T-helper 2 cell (primary cell): ENCODE measurements around the gene NPM1.

Experiments used
- DNase-seq, 5 experiments: peaks; one replicate each; pipeline versions ENCODE4 v3.0.0 to v3.0.0-alpha.2; 2012 to 2022

NPM1 gene

DNA sequence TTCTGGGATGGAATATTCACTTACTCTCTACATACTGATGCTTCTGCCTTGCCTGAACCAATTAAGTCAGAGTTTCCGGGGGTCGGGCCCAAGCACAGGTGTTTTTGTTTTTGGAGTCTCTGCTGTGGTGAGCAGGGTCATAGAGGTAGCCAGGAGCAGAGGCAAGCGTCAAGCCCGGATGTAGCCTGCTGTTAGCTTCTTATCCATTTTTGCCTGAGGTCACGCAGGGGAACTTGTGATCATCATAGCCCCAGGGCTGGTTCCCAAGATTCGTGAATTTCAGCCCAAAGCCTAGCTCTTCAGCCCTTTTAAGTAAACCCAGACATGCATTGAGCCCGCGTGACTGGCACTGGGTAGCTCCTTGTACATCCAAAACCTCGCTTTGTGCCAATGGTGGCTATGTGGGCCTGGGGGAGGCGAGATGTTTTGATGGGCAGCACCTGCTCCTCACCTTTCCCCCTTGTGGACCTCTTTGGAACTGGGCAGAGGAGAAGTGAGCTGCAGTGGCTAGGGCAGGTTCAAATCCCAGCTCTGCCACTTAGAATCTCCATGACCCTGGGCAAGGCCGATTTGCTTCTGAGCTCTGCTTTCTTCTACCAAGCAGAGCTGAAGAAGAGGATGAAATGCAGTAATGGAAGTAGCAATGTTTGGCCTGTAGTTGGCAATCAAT is 65.5 kb downstream of the NPM1 start:
- no peak for DNase-seq

DNA sequence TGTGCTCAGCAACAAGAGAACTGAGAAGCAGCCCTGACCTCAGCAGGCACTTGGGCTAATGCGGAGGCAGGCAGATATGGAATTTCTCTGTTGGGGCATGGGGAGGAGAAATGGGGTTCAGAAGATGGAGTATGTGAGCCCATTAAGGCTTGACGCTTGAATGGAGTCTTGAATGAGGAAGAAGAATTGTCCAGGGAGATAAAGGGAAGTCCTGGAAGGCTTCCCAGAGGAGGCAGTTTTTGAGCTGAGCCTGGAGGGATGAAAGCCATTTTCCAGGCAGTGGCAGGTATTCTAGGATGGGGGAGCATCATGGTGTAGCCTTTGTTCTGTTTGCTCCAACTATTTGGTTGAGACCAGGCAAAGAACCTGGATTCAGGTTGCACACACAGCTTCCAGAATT is 66.3 kb downstream of the NPM1 start:
- no peak for DNase-seq

DNA sequence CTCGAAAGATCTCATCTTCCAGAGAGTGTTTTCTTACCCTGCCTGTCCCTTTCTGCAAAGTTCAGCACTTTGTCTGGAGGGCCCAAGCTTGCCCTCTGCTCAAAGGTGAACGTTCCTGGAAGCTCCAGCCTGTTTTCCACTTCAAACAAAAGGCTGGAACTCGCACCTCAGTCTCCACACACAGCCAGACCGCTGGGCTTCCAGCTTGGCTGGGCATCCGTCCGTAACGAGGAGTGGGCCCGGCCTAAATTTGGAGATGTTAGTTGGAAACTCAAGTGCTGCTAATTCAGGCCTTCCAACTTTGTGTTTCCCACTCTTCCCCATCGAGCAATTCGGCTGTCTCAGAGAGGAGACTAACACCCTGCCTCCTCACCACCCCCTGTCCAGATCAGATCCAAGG is 66.9 kb downstream of the NPM1 start:
- no peak for DNase-seq

DNA sequence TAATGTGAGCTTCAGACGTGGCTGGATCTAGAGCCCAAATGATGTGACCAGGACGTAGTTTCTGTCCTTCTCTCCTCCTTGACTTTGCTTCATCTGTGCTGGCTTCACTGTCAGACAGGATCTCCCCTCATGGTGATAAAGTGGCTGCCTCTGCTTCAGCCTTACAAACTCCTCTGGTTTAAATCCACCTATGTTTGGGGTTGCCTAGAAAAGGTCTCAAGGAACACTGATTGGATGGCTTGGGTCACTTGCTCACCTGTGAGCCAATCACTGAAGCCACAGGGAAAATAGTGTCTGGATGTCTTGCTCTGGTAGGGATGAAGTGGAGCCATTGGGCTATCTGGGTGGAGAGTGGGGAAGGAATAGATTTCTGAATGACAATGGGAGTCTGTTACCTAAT is 67.9 kb downstream of the NPM1 start:
- DNase-seq = no peak

- no peak for DNase-seq
Measured at GRCh38 chr5:171457208-171457981, 69.7 kb downstream of the NPM1 start.

DNA sequence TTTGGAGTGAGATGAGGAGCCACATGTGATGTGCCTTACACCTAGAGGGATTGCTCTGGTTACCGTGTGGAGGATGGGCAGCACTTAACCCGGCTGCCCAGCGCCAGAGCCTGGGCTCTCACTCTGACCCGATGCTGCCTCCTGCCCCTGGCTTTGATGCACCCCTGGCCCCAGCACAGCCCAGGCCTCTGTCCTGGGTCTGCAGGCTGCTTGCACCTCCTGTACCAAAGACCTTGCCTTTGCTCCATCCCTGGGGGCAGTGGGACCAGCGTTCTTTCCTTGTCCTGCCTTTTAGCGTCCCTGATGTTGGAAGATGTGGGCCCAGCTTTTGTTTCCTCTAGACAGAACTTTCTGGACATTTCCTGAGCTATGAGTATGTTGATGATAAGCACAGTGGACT is 72.2 kb downstream of the NPM1 start:
- no peak for DNase-seq
